HG03575 (cell line): ENCODE data around the gene IL1B.
"Not testable (repeated sequence)": the region's sequence is repeated elsewhere in the genome, so short reads cannot be mapped to it uniquely, and the experiment has no call there.

ENCODE experiments used
- ATAC-seq: cut with Tn5 transposase; IDR thresholded peaks from one replicate; pipeline ENCODE4 v1.9.1; 2021; ENCODE audit not compliant: unreplicated experiment, insufficient number of reproducible peaks, low FRiP score; ENCODE audit errors: extremely low read depth

IL1B gene

GRCh38 chr2:112859406-112860183 lies 23.0 kb upstream of the IL1B start:
- ATAC-seq, result not testable (repeated sequence)

GRCh38 chr2:112850588-112850987 lies 14.0 kb upstream of the IL1B start:
- ATAC-seq, result no peak

- no peak for ATAC-seq
These were observed 13.4 kb upstream of the IL1B start for GRCh38 chr2:112849956-112850355.

GRCh38 chr2:112848833-112849232 lies 12.3 kb upstream of the IL1B start:
- no peak for ATAC-seq

GRCh38 chr2:112846031-112846430 lies 9.5 kb upstream of the IL1B start:
- ATAC-seq, result no peak

- no peak for ATAC-seq
These were observed 7.3 kb upstream of the IL1B start for GRCh38 chr2:112843836-112844235.

GRCh38 chr2:112843288-112843687 lies 6.7 kb upstream of the IL1B start:
- no peak for ATAC-seq

- ATAC-seq, result no peak
These were observed 4.9 kb upstream of the IL1B start for GRCh38 chr2:112841295-112842044.

- no peak for ATAC-seq
These were observed 3.5 kb upstream of the IL1B start for GRCh38 chr2:112840068-112840445.

GRCh38 chr2:112839407-112840067 lies 3.0 kb upstream of the IL1B start:
- ATAC-seq, result no peak

GRCh38 chr2:112836163-112836560 lies 417 bp downstream of the IL1B start:
- ATAC-seq, result no peak

GRCh38 chr2:112835536-112836162 lies 930 bp downstream of the IL1B start:
- no peak for ATAC-seq

- ATAC-seq, result no peak
These were observed 1.5 kb downstream of the IL1B start for GRCh38 chr2:112835061-112835501.

GRCh38 chr2:112834396-112835037 lies 2.1 kb downstream of the IL1B start:
- ATAC-seq, result no peak

GRCh38 chr2:112833976-112834375 lies 2.6 kb downstream of the IL1B start:
- ATAC-seq, result no peak

GRCh38 chr2:112833639-112833931 lies 3.0 kb downstream of the IL1B start:
- ATAC-seq, result not testable (repeated sequence)

- ATAC-seq, result no peak
These were observed 3.5 kb downstream of the IL1B start for GRCh38 chr2:112832841-112833638.
